ENCODE measurements around the gene ZNF91.
"Not testable (repeated sequence)": the region's sequence is repeated elsewhere in the genome, so short reads cannot be mapped to it uniquely, and the experiment has no call there.

ZNF91 gene

DNA sequence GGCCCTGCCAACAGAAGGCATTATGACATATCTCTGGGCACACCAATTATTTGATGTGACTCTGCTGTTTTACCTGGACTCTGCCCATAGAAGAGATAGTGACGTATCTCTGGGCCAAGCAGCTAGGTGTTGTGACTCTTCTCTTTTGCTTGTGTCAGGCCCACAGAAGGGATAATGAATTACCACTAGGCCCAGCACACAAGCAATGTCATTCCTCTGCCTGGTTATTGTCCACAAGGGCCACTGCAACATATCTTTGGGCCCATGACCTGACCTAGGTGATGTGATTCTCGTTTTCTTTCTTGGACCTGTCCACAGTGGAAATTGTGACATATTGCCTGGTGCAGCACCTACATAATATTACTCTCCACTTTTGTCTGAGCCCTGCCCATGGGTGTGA, 80.0 kb downstream of the ZNF91 start:
- DNase-seq: no peak

DNA sequence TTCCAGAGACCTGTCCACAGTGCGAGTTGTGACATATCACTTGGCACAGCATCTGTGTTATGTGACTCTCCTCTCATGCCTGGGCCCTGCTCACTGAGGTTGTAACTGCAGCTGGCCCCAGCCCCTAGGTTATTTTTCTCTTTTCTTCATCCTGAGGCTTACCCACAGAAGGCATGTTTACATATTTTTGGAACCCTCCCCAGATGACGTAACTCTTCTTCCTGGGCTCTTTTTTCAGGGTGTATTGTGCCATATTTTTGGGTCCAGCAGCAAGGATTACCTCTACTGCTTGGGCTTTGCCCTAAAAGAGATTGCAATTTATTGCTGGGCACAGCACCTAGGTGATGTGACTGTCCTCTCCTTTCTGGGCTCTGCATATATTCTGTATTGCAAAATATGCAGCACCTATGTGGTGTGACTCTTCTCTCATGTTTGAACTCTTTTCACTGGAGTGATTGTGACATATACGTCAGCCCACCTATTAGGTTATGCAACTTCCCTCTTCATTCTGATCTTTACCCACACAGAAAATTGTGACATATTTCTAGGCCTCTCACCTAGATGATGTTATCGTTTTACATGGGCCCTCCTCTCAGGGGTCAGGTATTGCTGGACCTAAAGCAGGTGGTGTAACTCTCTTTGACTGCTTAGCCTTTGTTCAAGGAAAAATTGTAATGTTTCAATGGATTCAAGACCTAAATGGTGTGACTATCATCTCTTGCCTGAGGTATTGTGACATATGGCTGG, 80.6 kb downstream of the ZNF91 start:
- no peak for DNase-seq

DNA sequence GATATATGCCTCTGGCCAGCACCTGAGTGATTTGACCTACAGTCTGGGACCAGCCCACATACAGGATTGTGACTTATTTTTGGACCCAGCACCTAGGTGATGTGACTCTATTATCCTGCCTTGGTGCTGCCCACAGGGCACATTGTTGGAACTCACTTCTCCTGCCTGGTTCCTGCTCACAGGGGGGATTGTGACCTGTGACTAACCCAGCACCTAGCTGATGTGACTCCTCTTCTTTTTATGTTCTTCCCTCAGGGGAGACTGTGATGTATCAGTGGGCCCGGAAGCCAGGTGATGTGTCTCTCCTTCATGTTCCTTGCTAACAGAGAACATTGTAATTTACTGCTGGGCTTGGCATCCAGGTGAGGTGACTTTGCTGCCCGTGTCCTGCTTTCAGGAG, 82.1 kb downstream of the ZNF91 start:
- DNase-seq: no peak

DNA sequence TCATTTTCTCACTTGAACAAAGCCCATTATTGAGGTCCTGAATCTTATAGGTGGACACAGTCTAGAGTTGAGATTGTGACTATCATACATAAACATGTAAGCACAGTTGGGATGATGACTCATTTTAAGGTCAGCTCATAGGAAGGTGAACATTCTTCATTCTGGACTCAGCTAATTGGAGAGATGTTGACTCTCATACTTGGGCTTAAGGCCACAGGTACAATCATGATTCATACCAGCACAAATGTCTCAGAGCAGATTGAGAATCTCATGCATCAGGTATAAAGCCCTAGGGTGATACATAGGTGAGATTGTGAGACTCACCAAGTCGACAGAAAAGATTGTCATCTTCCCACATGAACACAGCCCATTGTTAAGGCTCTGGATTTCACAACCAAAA, 82.8 kb downstream of the ZNF91 start:
- no peak for DNase-seq

DNA sequence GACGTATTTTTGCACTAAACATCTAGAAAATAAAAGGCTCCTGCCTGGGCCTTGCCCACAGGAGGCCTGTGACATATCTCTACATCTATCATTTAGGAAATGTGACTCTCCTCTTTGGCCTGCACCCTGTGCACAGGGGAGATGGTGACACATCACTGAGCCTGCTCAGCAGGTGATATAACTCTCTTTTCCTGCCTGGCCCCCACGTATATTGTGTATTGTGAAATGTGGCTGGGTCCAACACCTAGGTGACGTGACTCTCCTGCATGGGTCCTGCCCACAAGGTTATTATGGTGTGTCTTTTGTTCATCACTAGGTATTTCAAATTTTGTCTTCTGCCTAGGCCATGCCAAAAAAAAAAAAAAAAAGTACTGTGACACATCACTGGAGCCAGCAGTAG, 83.7 kb downstream of the ZNF91 start:
- DNase-seq: no peak

DNA sequence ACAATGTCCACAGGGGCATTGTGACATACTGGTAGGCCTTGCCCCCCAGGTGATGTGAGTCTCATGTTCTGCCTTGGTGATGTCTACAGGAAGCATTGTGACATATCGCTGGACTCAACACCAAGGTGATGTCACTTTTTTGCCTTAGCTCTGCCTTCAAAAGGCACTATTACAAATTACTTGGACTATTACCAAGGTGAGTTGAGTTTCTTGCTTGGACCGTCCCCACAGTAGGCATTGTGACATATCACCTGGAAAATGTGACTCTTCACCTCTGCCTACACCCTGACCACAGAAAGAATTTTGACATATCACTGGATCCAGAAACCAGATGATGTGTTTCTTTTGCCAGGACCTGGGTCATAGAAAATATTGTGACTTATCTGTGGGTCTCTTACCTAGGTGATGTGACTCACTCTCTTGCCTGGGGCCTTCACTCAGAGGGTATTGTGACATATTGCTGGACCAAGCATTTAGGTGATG, 84.5 kb downstream of the ZNF91 start:
- DNase-seq: no peak

DNA sequence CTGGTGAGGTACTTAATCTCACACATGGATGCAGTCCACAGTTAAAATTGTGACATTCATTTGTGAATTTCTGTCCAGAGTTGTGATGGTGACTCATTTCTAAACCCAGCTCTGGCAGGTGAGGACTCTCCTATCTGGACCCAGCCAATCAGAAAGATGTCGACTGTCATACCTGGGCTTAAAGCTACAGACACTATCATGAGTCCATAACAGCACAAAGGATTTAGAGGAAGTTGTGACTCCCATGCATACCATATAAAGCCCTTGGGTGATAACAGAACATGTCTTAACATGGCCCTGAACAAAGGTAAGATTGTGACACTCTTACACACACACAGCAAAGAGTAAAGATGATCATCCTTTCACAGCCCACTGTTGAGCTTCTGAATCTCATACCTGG, 85.3 kb downstream of the ZNF91 start:
- no peak for DNase-seq

DNA sequence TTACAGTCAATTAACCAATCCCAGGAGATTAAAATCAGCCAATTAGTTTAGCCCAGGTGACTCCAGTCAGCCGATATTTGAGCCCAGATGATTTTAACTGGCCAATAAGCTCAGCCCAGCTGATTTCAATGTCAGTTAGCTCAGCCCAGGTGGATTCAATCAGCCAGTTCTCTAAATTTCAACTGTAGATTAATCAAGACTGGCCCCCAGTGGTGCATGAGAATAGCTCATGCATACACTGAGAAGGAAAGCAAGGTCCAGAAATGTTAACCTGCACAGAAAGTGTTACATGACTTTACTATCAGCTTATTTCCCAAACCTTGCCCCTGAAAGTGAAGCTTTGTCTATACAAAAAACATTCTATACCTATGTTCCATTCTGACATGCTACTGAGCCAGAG, 89.7 kb downstream of the ZNF91 start:
- DNase-seq: no peak

DNA sequence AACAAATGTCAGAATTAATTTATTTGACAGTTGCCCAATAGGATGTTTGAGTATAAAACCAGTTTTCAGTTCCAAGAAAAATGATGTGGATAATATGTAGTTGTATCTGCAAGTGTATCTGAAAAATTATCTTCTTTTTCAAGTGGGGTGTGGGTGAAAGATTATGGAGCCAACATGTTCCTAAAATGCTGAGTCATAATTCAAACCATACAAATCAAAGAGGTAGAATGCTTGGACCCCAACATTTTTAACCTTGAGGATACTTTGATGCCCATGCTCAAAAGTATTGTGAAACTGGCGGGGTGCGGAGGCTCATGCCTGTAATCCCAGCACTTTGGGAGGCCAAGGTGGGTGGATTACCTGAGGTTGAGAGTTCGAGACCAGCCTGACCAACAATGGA, 91.0 kb downstream of the ZNF91 start:
- DNase-seq: no peak

DNA sequence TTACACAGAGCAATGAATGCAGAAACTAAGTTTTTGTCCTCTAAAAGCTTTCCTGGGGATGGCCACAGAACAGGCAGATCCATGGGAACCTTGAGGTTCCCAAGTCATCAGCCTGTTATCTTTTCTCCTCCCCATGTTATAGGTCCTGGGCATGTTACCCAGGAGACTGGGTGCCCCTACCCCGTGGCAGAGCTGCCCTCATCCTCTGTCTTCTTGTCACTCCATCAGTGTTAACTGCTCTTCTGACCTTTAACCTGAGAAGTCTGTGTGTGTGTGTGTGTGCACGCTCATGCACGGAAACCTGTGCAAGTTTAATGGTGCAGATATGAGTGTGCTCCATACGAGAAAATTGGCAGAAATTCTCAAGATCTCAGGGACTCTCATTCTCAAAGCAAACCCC, 101.1 kb downstream of the ZNF91 start:
- no peak for DNase-seq

DNA sequence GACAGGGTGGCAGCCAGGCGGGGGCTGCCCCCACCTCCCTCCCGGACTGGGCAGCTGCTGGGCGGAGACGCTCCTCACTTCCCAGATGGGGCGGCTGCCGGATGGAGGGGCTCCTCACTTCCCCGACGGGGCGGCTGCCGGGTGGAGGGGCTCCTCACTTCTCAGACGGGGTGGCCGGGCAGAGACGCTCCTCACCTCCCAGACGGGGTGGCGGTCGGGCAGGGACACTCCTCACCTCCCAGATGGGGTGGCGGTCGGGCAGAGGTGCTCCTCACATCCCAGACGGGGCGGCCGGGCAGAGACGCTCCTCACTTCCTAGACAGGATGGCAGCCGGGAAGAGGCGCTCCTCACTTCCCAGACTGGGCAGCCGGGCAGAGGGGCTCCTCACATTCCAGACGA, 105.3 kb downstream of the ZNF91 start:
- DNase-seq: not testable (repeated sequence)

Data from T-helper 9 cell (primary cell).